ENCODE results near the gene SH3RF1. TPM values are rescaled to one million over a fixed set of nuclear protein-coding genes. Genes with fewer than 3 reads are reported as not detected.

The SH3RF1 gene
- total and polyA plus RNA-seq, 4 donors, result 5.3 to 33.1 (median 16.3) TPM

DNA sequence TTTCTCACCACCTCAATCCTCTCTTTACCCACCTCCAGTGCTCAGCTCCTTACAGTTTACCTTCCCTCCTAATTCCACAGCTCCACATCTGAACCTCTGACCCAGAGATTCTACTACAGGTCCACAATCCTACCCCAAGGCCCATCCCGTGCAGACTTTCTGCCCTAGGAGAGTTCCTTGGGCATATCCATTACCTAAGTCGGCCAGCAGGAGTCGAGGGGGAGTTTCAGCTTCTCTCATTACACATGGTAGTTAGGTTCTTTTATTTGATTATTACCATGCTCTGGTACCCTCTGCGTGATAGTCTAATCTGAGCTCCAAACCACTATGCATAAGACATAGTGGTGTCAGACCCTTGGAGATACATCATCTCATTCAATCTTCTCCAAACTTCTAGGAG, 117.9 kb downstream of the SH3RF1 start:
- Histone ChIP-seq H3K4me3 (no peak overlapping the region), H3K27me3 (ENCODE audit: control insufficient read depth in 3 of 3, insufficient read depth in 3 of 3, low read length in 2 of 3) (no peaks in the 10 kb centered on the region), H3K36me3 (ENCODE audit: control insufficient read depth in 4 of 4, insufficient read depth in 4 of 4, low read length in 4 of 4) (peaks cover 4 to 12% (median 5%) of the 10 kb centered on the region in 4 donors), H3K4me1 (ENCODE audit: control insufficient read depth in 5 of 5, insufficient read depth in 5 of 5, low read length in 5 of 5) (peaks cover 0 to 49% (median 5%) of the 10 kb centered on the region in 5 donors), H3K27ac (ENCODE audit: low read depth in 1 of 2, low read length in 1 of 2) (no peak overlapping the region), H3K9ac (ENCODE audit: insufficient read depth in 1 of 2, low read length in 2 of 2) (no peak overlapping the region), H3K9me3 (ENCODE audit: control insufficient read depth in 4 of 4, insufficient read depth in 3 of 4, low read length in 3 of 4) (no peaks in the 10 kb centered on the region)
- TF ChIP-seq, protein P1, sequence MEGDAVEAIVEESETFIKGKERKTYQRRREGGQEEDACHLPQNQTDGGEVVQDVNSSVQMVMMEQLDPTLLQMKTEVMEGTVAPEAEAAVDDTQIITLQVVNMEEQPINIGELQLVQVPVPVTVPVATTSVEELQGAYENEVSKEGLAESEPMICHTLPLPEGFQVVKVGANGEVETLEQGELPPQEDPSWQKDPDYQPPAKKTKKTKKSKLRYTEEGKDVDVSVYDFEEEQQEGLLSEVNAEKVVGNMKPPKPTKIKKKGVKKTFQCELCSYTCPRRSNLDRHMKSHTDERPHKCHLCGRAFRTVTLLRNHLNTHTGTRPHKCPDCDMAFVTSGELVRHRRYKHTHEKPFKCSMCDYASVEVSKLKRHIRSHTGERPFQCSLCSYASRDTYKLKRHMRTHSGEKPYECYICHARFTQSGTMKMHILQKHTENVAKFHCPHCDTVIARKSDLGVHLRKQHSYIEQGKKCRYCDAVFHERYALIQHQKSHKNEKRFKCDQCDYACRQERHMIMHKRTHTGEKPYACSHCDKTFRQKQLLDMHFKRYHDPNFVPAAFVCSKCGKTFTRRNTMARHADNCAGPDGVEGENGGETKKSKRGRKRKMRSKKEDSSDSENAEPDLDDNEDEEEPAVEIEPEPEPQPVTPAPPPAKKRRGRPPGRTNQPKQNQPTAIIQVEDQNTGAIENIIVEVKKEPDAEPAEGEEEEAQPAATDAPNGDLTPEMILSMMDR (IDR thresholded peaks at IDR 0.05; ENCODE audit: control extremely low read depth, extremely low read depth), result no peak
- no peak for ATAC-seq (ENCODE audit: insufficient read depth, low FRiP score)
- 84% methylated on average over 4 of the region's 4 CpGs for WGBS, 2 donors
- DNase-seq, result no peak

GRCh38 chr4:169152098-169152497, 118.7 kb downstream of the SH3RF1 start:
- TF ChIP-seq, protein P1 (IDR thresholded peaks at IDR 0.05; ENCODE audit: control extremely low read depth, extremely low read depth), result no peak
- no peak for ATAC-seq (ENCODE audit: insufficient read depth, low FRiP score)

DNA sequence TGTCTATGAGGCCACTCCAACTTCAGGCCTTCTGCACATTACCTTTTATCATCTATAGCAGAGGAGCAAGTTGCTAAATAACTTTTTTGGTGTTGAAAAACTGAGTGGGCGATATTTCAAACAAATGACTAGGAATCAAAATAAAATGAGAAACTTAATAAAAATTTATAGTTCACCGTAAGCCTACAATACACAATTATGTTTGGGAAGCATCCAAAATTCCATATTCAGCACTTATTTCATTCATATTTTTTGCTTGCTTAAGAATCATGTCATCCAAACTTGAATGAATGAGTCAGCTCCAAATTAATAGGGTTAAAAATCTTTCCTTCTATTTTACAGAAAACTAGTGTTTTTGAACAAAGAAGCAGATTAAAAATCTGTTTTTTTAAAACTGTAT, 119.1 kb downstream of the SH3RF1 start:
- H3K36me3 ChIP-seq (ENCODE audit: control insufficient read depth in 4 of 4, insufficient read depth in 4 of 4, low read length in 4 of 4), result peaks cover 4 to 12% (median 5%) of the 10 kb centered on the region in 4 donors
- no peak for ATAC-seq (ENCODE audit: insufficient read depth, low FRiP score)
- H3K9me3 ChIP-seq (ENCODE audit: control insufficient read depth in 4 of 4, insufficient read depth in 3 of 4, low read length in 3 of 4), result no peaks in the 10 kb centered on the region
- H3K4me3 ChIP-seq, result no peak overlapping the region
- TF ChIP-seq, protein P1 (IDR thresholded peaks at IDR 0.05; ENCODE audit: control extremely low read depth, extremely low read depth), result no peak
- peak in 1 of 3 donors; percentile 55 for DNase-seq
- H3K27me3 ChIP-seq (ENCODE audit: control insufficient read depth in 3 of 3, insufficient read depth in 3 of 3, low read length in 2 of 3), result no peaks in the 10 kb centered on the region
- peaks cover 0 to 45% (median 5%) of the 10 kb centered on the region in 5 donors for H3K4me1 ChIP-seq (ENCODE audit: control insufficient read depth in 5 of 5, insufficient read depth in 5 of 5, low read length in 5 of 5)
- H3K9ac ChIP-seq (ENCODE audit: insufficient read depth in 1 of 2, low read length in 2 of 2), result no peak overlapping the region
- no peak overlapping the region for H3K27ac ChIP-seq (ENCODE audit: low read depth in 1 of 2, low read length in 1 of 2)
- WGBS, 2 donors, result 90 to 95% methylated on average over 2 of the region's 2 CpGs

More at GRCh38 chr4:169152098-169152497, 118.7 kb downstream of the SH3RF1 start:
- Histone ChIP-seq H3K4me1 (ENCODE audit: control insufficient read depth in 5 of 5, insufficient read depth in 5 of 5, low read length in 5 of 5) (peaks cover 0 to 46% (median 5%) of the 10 kb centered on the region in 5 donors), H3K36me3 (ENCODE audit: control insufficient read depth in 4 of 4, insufficient read depth in 4 of 4, low read length in 4 of 4) (peaks cover 4 to 12% (median 5%) of the 10 kb centered on the region in 4 donors), H3K9me3 (ENCODE audit: control insufficient read depth in 4 of 4, insufficient read depth in 3 of 4, low read length in 3 of 4) (no peaks in the 10 kb centered on the region), H3K9ac (ENCODE audit: insufficient read depth in 1 of 2, low read length in 2 of 2) (no peak overlapping the region), H3K27me3 (ENCODE audit: control insufficient read depth in 3 of 3, insufficient read depth in 3 of 3, low read length in 2 of 3) (no peaks in the 10 kb centered on the region), H3K27ac (ENCODE audit: low read depth in 1 of 2, low read length in 1 of 2) (no peak overlapping the region), H3K4me3 (no peak overlapping the region)
- WGBS, 2 donors, result 77 to 85% methylated on average over 3 of the region's 3 CpGs
- DNase-seq, result peak in 1 of 3 donors; percentile 65

- no peaks in the 10 kb centered on the region for H3K27me3 ChIP-seq (ENCODE audit: control insufficient read depth in 3 of 3, insufficient read depth in 3 of 3, low read length in 2 of 3)
- peaks cover 0 to 45% (median 5%) of the 10 kb centered on the region in 5 donors for H3K4me1 ChIP-seq (ENCODE audit: control insufficient read depth in 5 of 5, insufficient read depth in 5 of 5, low read length in 5 of 5)
- H3K36me3 ChIP-seq (ENCODE audit: control insufficient read depth in 4 of 4, insufficient read depth in 4 of 4, low read length in 4 of 4), result peaks cover 4 to 12% (median 5%) of the 10 kb centered on the region in 4 donors
- H3K4me3 ChIP-seq, result no peak overlapping the region
- no peaks in the 10 kb centered on the region for H3K9me3 ChIP-seq (ENCODE audit: control insufficient read depth in 4 of 4, insufficient read depth in 3 of 4, low read length in 3 of 4)
- no peak overlapping the region for H3K27ac ChIP-seq (ENCODE audit: low read depth in 1 of 2, low read length in 1 of 2)
- H3K9ac ChIP-seq (ENCODE audit: insufficient read depth in 1 of 2, low read length in 2 of 2), result no peak overlapping the region
- 93 to 94% methylated on average over 5 of the region's 5 CpGs for WGBS, 2 donors
- DNase-seq (no peak), ATAC-seq (ENCODE audit: insufficient read depth, low FRiP score) (no peak)
- TF ChIP-seq, protein P1 (IDR thresholded peaks at IDR 0.05; ENCODE audit: control extremely low read depth, extremely low read depth), result no peak
Observed at GRCh38 chr4:169150806-169151205, 120.0 kb downstream of the SH3RF1 start.

Data from lung (tissue), 12 donors.